Measurements from ENCODE around the gene MYLK.

DNA sequence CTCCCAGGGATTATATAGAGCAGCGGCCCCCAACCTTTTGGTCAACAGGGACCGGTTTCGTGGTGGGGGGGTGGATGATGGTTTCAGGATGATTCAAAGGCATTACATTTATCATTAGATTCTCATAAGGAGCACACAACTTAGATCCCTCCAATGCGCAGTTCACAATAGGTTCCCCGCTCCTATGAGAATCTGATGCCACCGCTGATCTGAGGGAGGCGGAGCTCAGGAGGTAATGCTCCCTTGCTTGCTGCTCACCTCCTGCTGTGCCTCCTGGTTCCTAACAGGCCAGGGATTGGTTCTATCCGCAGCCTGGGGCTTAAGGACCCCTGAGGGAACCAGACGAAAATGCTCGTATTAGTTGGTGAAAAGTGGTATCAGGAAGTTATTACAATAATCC is 298.0 kb downstream of the MYLK start:
- TF ChIP-seq FOS (IDR thresholded peaks at IDR 0.05; ENCODE audit: low read depth, low read length) (no peak), MAZ (IDR thresholded peaks at IDR 0.05; ENCODE audit: borderline replicate concordance, low read depth, low read length) (no peak), RCOR1 (IDR thresholded peaks at IDR 0.05; ENCODE audit: insufficient replicate concordance, low read length) (no peak)

Measured in IMR-90 (cell line).